DND-41 (cell line): ENCODE data around the gene SLC2A1.

ENCODE experiments used
- CTCF ChIP-seq: IDR thresholded peaks from 2 replicates; pipeline ENCODE4 v1.5.1; 2012; ENCODE audit warnings: borderline replicate concordance, low read length, moderate library complexity, mild to moderate bottlenecking; ENCODE audit not compliant: poor library complexity, severe bottlenecking; ENCODE audit errors: extremely low read depth
- EZH2 ChIP-seq: IDR thresholded peaks from 3 replicates; pipeline ENCODE4 v1.6.1; 2012; ENCODE audit warnings: borderline replicate concordance, low read depth, mild to moderate bottlenecking, moderate library complexity, low read length, inconsistent platforms; ENCODE audit not compliant: severe bottlenecking

- TF ChIP-seq CTCF (no peak), EZH2 (no peak)
These were observed 70.5 kb downstream of the SLC2A1 start for GRCh38 chr1:42888013-42888633.
